Smooth muscle cell (in vitro differentiated cells): ENCODE results near the gene MPV17L2. TPM values are rescaled to one million over a fixed set of nuclear protein-coding genes. Genes with fewer than 3 reads are reported as not detected.

Experiments
- DNase-seq: peaks from one replicate; lab custom pipeline; 2025; ENCODE audit not compliant: unreplicated experiment; lab: John Stamatoyannopoulos, UW
- H2AFZ ChIP-seq: fragments of 200-600 bp; sonication (generic); 2 replicates; pipeline ENCODE4 v1.6.0; 2016; ENCODE audit warnings: antibody characterized with exemption, low read depth, mild to moderate bottlenecking
- H3F3A ChIP-seq: fragments of 200-600 bp; sonication (generic); 2 replicates; pipeline ENCODE4 v1.6.0; 2017; ENCODE audit warnings: antibody characterized with exemption, low read depth
- H3K27ac ChIP-seq: fragments of 200-600 bp; sonication (generic); 2 replicates; pipeline ENCODE4 v1.5.1; 2016; ENCODE audit warnings: low read depth, mild to moderate bottlenecking
- H3K27me3 ChIP-seq: fragments of 200-600 bp; sonication (generic); 2 replicates; pipeline ENCODE4 v1.6.1; 2016; ENCODE audit warnings: low read depth, mild to moderate bottlenecking
- H3K36me3 ChIP-seq: fragments of 200-600 bp; sonication (generic); 2 replicates; pipeline ENCODE4 v1.5.1; 2016; ENCODE audit warnings: low read depth
- H3K4me1 ChIP-seq: fragments of 200-600 bp; sonication (generic); 2 replicates; pipeline ENCODE4 v1.5.1; 2016; ENCODE audit warnings: low read depth
- H3K4me2 ChIP-seq: fragments of 200-600 bp; sonication (generic); 2 replicates; pipeline ENCODE4 v1.6.0; 2016; ENCODE audit warnings: mild to moderate bottlenecking
- H3K4me3 ChIP-seq: fragments of 200-600 bp; sonication (generic); 2 replicates; pipeline ENCODE4 v1.5.1; 2016; ENCODE audit warnings: mild to moderate bottlenecking
- H3K79me2 ChIP-seq: fragments of 200-600 bp; sonication (generic); 2 replicates; pipeline ENCODE4 v1.6.0; 2016; ENCODE audit warnings: low read depth, mild to moderate bottlenecking
- H3K9ac ChIP-seq: fragments of 200-600 bp; sonication (generic); 2 replicates; pipeline ENCODE4 v1.6.0; 2016; ENCODE audit warnings: low read depth
- H3K9me3 ChIP-seq: fragments of 200-600 bp; sonication (generic); replicated peaks from 2 replicates; pipeline ENCODE4 v1.5.1; 2016; ENCODE audit warnings: low read depth
- H4K20me1 ChIP-seq: fragments of 200-600 bp; sonication (generic); 2 replicates; pipeline ENCODE4 v1.6.0; 2016; ENCODE audit warnings: low read depth
- CTCF ChIP-seq: fragments of 200-600 bp; sonication (generic); IDR thresholded peaks from 2 replicates; pipeline ENCODE4 v1.5.1; 2017; ENCODE audit warnings: borderline replicate concordance, mild to moderate bottlenecking, antibody characterized with exemption; ENCODE audit not compliant: insufficient read depth, poor library complexity, severe bottlenecking
- WGBS: methylation state at CpG from one replicate; pipeline ENCODE4 v1.1.7; 2016; ENCODE audit warnings: low lambda C conversion rate; 5-methylcytosine and 5-hydroxymethylcytosine counted together
- polyA plus RNA-seq: library from polyadenylated mRNA; unstranded; fragments of >200 nt; fragmentation: Nextera tagmentation; extraction: Ambion mirVana; gene quantifications from 2 replicates; pipeline ENCODE4 v1.2.1, GENCODE V29; 2016
- total RNA-seq: library from RNA; depleted of rRNA; stranded (reverse); fragments of >200 nt; gene quantifications from 2 replicates; pipeline ENCODE4 v1.2.3, GENCODE V29; 2014

Gene MPV17L2
- total and polyA plus RNA-seq, 2 experiments from 2014 or later = 11.6 to 28.7 TPM

DNA sequence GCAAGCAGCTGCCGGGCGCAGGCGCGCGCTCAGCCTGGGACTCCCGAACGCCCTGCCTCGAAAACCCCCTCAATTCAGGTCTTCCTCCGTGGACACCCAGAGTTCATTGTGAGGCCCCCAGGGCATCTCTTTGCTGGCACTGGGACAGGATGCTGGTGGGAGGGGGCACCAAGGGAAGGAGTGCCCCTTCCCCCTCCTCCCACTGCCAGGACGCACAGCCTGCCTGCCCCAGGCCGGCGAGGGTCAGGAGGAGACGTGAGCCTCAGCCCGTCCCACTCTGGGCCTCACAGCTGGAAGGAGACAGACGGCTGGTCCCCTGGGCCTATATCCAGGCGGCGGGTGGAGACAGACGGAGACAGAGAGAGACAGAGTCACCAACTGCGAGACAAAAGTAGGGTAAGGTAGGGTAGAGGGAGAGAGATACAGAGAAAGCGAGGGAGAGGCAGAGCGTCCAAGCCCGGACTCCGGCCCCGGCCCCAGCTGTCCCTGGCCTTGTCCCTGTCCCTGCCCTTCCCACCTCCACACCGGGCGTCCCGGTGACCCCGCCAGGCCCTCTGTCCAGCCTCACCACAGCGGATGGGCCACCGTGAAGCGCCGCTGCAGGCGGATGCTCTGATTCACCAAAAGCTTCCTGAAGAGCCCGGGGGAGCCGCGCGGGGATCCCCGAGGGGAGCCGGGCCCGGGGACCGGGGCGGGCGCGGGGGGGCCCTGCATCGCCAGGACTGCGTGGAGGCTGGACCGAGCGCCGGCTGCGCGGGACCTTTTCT is 32.9 kb downstream of the MPV17L2 start, which contains the start of gene PDE4C:
PDE4C (minus strand) TSS at position 737 of the 767 bp plus-strand sequence; CDS start at position 714, 23 bp downstream.
- WGBS = 32% methylated on average over 26 of the region's 51 CpGs
- Histone ChIP-seq H3K4me2 (peak within 1 kb of the TSS; percentile 89), H3K9ac (no peak within 1 kb of the TSS)

GRCh38 chr19:18226956-18227780 is 34.1 kb downstream of the MPV17L2 start:
- DNase-seq = no peak
- H3K4me3 ChIP-seq = no peak overlapping the region
- no peak overlapping the region for H3K4me2 ChIP-seq
- H3K9me3 ChIP-seq = no peaks in the 10 kb centered on the region
- no peaks in the 10 kb centered on the region for H3K79me2 ChIP-seq
- WGBS = 91% methylated on average over 18 of the region's 18 CpGs
- H4K20me1 ChIP-seq = no peaks in the 10 kb centered on the region
- H3K36me3 ChIP-seq = no peaks in the 10 kb centered on the region
- peaks cover 10% of the 10 kb centered on the region for H3K27me3 ChIP-seq
- no peak for TF ChIP-seq CTCF
- no peak overlapping the region for H3K9ac ChIP-seq
- no peak overlapping the region for H2AFZ ChIP-seq
- H3K27ac ChIP-seq = no peak overlapping the region
- H3F3A ChIP-seq = no peaks in the 10 kb centered on the region
- no peaks in the 10 kb centered on the region for H3K4me1 ChIP-seq

More for the DNA sequence above, 32.9 kb downstream of the MPV17L2 start, which contains the start of gene PDE4C:
- peaks cover 6% of the 10 kb centered on the region for H3K27me3 ChIP-seq
- no peak within 1 kb of the TSS for H2AFZ ChIP-seq
- H3K4me1 ChIP-seq = no peaks in the 10 kb centered on the region
- no peaks in the 10 kb centered on the region for H4K20me1 ChIP-seq
- H3K9me3 ChIP-seq = no peaks in the 10 kb centered on the region
- no peaks in the 10 kb centered on the region for H3F3A ChIP-seq
- H3K36me3 ChIP-seq = no peaks in the 10 kb centered on the region
- H3K79me2 ChIP-seq = no peaks in the 10 kb centered on the region
- TF ChIP-seq CTCF = no peak
- DNase-seq = no peak
- peak within 1 kb of the TSS; percentile 48 for H3K4me3 ChIP-seq
- no peak within 1 kb of the TSS for H3K27ac ChIP-seq

DNA sequence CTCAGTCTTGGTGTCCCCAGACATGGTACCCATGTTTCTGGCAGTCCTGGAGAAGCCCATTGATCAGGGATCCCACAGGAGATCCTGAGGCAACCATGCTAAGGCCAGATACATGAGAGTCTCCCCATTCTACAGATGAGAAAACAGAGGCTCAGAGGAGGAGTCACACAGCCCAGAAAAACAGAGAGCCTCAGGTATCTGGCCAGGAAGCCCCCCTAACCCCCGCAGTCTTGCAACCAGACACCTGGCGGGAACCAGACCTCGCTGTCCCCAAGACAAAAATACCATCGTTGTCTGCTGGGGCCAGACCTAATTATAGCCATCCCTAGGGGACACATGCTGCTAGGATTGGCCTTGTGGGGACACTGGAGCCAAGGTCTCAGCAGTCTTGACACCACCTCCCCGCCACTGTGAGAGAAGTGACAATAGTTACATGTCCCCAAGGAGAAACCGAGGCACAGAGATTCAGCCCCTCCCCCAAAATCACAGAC is 34.8 kb downstream of the MPV17L2 start:
- Histone ChIP-seq H3K27me3 (peaks cover 16% of the 10 kb centered on the region), H3K27ac (no peak overlapping the region), H3K4me1 (no peaks in the 10 kb centered on the region), H3F3A (no peaks in the 10 kb centered on the region), H3K9me3 (no peaks in the 10 kb centered on the region), H4K20me1 (no peaks in the 10 kb centered on the region), H2AFZ (no peak overlapping the region), H3K9ac (no peak overlapping the region), H3K4me3 (no peak overlapping the region), H3K4me2 (no peak overlapping the region), H3K79me2 (no peaks in the 10 kb centered on the region), H3K36me3 (no peaks in the 10 kb centered on the region)
- no peak for DNase-seq
- WGBS = 85% methylated on average over 6 of the region's 6 CpGs
- TF ChIP-seq CTCF = no peak
